Left cardiac atrium (tissue), 4 donors: ENCODE results near the gene SSBP3. TPM values are rescaled to one million over a fixed set of nuclear protein-coding genes. Genes with fewer than 3 reads are reported as not detected.
A peak's percentile ranks its signal among the peaks of the same experiment; 100 is the strongest.

Experiments used
- ATAC-seq, 2 donors: fragments of 200-7000 bp; cut with Tn5 transposase; one replicate each; pipeline ENCODE4 v1.9.1; 2020; ENCODE audit warnings: mild to moderate bottlenecking in 2 of 2, moderate library complexity in 2 of 2
- DNase-seq: peaks from one replicate; pipeline ENCODE4 v3.0.0-alpha.2; 2020
- intact Hi-C, 2 donors: fragments of 100-400 bp; cut with DNase I; formaldehyde crosslinking; loops; one replicate each; pipeline versions ENCODE4 v1.14.1 to v1.15.1; 2022 to 2023
- total RNA-seq, 2 donors: library from RNA; stranded (reverse); fragmentation: NEBNext Ultra II Directional; extraction: Animal tissue kit (Norgen Biotek cat#: 25700); gene quantifications; one replicate each; pipeline ENCODE4 v1.2.1, GENCODE V29; 2021
- donor health status: DM: no; HTN: yes; CAD: no.
- donor health status: DM: no; HTN: yes; CAD: no; lungs with severe emphysema.
- donor health status: DM: yes; HTN: yes; CAD: no.
- donor health status: Dilated cardiomyopathy.

The SSBP3 gene
- total RNA-seq, 2 donors from 2014 or later, result 23.9 to 45.1 TPM

GRCh38 chr1:54325703-54326461 lies 80.3 kb downstream of the SSBP3 start:
- DNase-seq (no peak), ATAC-seq (no peak)
- intact Hi-C loops, result loop anchor here in 1 of 2 donors (10.0 kb wide), 1 partner anchor 79 kb away; the partner anchor contains the start of gene SSBP3

- ATAC-seq, result no peak
- intact Hi-C loops, result loop anchor here in 1 of 2 donors (10.0 kb wide), 1 partner anchor 80 kb away; the partner anchor contains the start of gene SSBP3
- no peak for DNase-seq
These were observed 80.9 kb downstream of the SSBP3 start for GRCh38 chr1:54325284-54325683.

DNA sequence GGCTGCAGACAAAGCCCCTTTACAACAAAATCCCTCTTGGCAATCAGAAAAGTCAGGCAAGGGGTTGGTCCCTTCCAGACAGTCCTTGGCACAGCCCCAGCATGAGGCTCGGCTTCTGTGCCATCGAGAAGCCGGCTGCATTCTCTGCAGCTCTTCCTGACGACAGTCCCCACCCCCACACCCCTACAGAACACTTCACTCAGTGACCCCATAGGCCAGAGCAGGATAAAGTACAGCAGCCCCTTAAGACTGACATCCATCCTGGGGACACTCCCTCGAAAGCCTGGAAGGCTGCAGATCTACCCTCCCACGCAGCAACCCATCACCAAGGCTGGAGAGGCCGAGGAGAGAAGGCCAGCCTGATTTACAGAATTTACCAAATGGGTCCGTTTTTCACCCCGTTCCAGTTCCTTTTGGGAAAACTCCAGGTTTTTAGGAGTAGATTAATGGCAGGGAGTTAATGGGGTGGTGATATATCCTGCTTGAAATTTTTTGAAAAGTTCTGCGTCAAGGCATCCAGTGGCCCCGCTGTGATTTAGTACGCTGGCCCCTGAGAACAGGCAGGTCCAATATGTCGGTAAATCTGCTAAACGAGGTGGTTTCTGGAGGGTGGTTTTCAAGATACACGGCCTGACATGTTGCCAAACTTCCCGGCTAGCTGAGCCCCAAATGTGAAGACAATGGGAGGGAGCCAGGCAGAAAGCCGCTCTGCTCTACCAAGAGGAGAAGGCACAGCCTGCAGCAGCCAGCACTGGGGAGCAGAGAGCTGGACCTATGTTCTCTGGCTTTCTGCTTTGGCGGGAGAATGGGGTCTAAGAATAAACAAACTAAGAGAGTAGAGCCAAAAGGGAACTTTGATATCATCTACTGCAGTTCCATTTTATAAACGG lies 81.7 kb downstream of the SSBP3 start:
- ATAC-seq (peak; percentile 51 to 80), DNase-seq (peak; percentile 69)
- intact Hi-C loops, result loop anchor here in 1 of 2 donors (10.0 kb wide), 1 partner anchor 80 kb away; the partner anchor contains the start of gene SSBP3

- intact Hi-C loops, result loop anchor here in 1 of 2 donors (10.0 kb wide), 1 partner anchor 81 kb away; the partner anchor contains the start of gene SSBP3
- ATAC-seq (no peak), DNase-seq (no peak)
These were observed 82.3 kb downstream of the SSBP3 start for GRCh38 chr1:54323921-54324250.

GRCh38 chr1:54323324-54323739 lies 82.9 kb downstream of the SSBP3 start:
- DNase-seq (no peak), ATAC-seq (peak in 1 of 2 donors; percentile 26)
- intact Hi-C loops, result loop anchor here in 1 of 2 donors (10.0 kb wide), 1 partner anchor 81 kb away; the partner anchor contains the start of gene SSBP3

GRCh38 chr1:54318246-54318814 lies 87.9 kb downstream of the SSBP3 start:
- no peak for DNase-seq
- intact Hi-C loops, result no loop called here
- no peak for ATAC-seq

- DNase-seq (no peak), ATAC-seq (no peak)
- intact Hi-C loops, result no loop called here
These were observed 89.1 kb downstream of the SSBP3 start for GRCh38 chr1:54317084-54317483.

- no peak for DNase-seq
- no peak for ATAC-seq
- intact Hi-C loops, result no loop called here
These were observed 91.1 kb downstream of the SSBP3 start for GRCh38 chr1:54315099-54315498.

DNA sequence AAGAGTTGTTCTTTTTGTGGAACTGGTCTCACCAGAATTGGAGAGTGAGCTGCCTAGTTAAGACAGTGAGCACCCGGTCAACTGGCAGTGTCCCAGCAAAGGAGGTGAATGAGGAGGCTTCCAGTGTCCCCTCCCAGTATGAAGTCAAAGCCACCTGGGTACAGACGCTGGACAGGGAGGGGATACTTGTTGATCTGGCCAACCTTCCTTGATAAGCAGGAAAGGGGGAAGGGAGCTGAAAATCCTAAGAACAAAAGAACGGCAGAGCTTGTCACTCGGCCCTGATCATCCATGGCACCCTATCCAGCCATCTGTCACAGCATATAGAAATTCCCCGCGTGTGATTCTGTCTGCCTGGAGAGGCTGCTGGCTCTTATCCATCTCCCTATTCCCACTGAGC lies 91.5 kb downstream of the SSBP3 start:
- no peak for ATAC-seq

GRCh38 chr1:54312796-54313316 lies 93.3 kb downstream of the SSBP3 start:
- intact Hi-C loops, result loop anchor here in 1 of 2 donors (5.0 kb wide), 1 partner anchor 174 kb away; no protein-coding TSS in a partner anchor
- DNase-seq, result peak; percentile 79

More for the DNA sequence above, 91.5 kb downstream of the SSBP3 start:
- intact Hi-C loops, result loop anchor here in 1 of 2 donors (5.0 kb wide), 1 partner anchor 173 kb away; no protein-coding TSS in a partner anchor
- DNase-seq, result no peak

GRCh38 chr1:54311506-54311905 lies 94.7 kb downstream of the SSBP3 start:
- DNase-seq (no peak), ATAC-seq (no peak)
- intact Hi-C loops, result loop anchor here in 1 of 2 donors (1.0 to 5.0 kb wide), 2 partner anchors 96 to 176 kb away; no protein-coding TSS in a partner anchor

More at GRCh38 chr1:54312796-54313316, 93.3 kb downstream of the SSBP3 start:
- peak; percentile 64 to 72 for ATAC-seq

GRCh38 chr1:54310439-54311328 lies 95.5 kb downstream of the SSBP3 start:
- peak; percentile 15 to 30 for ATAC-seq
- intact Hi-C loops, result loop anchor here in 1 of 2 donors (1.0 to 5.0 kb wide), 2 partner anchors 97 to 177 kb away; no protein-coding TSS in a partner anchor
- peak; percentile 53 for DNase-seq

DNA sequence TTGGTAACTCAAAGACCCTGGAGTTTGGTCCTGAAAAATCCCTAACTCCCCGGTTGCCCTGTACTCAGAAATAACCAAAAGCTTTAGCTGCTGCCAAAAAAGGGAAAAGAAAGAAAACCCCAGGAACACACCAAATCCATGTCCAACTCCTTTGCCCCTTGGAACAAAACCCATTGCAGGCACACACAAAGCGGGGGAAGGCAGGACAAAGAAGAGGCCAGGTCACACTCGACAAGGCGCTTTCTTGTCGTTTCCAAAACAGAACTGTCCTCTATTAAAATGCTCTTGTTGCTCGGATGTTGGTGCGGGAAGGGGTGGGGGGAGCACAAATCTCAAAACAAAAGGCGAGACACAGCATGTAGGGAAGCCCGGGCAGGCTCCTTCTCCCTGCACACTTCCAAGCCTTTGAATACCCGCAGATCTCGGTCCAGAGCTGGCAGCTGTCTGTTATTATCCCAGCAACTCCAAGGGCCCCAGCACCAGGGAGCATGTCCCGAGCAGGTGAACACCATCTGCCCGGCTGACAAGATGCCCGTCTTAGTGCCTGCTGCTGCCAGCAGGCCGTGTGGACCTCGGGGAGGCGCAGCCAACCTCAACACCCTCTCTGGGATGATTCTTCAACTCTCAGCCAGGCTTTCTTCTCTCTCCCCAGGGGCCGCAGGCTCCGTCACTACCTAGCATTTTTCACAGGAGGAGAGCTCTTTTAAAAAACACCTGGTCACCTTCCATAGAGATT lies 96.4 kb downstream of the SSBP3 start:
- ATAC-seq (no peak), DNase-seq (no peak)
- intact Hi-C loops, result loop anchor here in 1 of 2 donors (5.0 kb wide), 1 partner anchor 178 kb away; no protein-coding TSS in a partner anchor

- ATAC-seq (no peak), DNase-seq (no peak)
- intact Hi-C loops, result no loop called here
These were observed 98.9 kb downstream of the SSBP3 start for GRCh38 chr1:54307305-54307704.

DNA sequence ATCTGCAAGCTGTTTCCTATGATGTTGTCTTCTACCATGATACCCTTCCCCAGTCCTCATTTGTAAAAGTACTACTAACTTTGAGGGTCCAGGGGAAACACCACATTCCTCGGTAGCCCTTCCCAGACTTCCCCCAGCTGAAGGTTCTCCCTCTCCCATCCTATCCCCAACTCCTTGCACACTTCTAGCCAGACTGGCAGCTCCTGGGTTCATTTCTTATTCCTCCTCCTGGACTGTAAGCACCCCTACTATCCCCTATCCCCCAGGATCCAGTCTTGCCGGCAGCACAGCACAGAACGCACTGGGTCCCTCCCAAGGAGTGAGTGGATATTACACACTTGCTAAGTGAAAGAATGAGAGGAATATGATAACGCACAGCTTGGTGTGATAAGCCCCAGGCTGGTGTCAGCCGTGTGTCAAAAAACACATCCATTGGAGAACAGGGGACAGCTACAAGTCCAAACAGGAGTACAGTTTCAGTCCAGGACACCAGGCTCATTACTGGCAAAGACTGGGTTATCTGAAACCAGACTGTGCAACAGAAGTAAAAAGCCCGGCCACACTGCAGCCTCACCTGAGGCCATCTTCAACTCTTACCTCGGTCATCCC lies 100.2 kb downstream of the SSBP3 start:
- DNase-seq (no peak), ATAC-seq (peak; percentile 71 to 82)
- intact Hi-C loops, result no loop called here

DNA sequence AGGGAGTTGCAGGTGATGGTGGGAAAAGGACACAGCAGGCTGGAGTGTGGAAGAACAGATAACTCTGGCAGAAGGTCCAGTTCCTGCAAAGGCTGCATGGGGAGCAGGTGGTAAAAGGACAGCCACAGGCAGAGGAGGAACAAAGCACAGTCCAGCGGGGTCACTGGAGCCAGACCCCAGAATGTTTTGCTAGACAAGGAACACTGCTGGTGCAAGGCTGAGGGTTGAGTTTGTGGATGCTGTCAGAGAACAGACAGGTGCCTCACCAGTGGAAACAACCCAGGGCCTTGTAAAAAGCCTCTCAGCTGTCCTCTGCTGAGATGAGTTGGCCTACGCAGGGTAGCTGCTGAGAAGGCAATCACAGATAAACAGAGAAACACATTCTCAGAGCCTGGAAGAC lies 101.7 kb downstream of the SSBP3 start:
- no peak for DNase-seq
- ATAC-seq, result no peak
- intact Hi-C loops, result no loop called here
